Measurements from ENCODE around the gene TEX13C.
"Not testable (repeated sequence)": the region's sequence is repeated elsewhere in the genome, so short reads cannot be mapped to it uniquely, and the experiment has no call there.

The TEX13C gene

DNA sequence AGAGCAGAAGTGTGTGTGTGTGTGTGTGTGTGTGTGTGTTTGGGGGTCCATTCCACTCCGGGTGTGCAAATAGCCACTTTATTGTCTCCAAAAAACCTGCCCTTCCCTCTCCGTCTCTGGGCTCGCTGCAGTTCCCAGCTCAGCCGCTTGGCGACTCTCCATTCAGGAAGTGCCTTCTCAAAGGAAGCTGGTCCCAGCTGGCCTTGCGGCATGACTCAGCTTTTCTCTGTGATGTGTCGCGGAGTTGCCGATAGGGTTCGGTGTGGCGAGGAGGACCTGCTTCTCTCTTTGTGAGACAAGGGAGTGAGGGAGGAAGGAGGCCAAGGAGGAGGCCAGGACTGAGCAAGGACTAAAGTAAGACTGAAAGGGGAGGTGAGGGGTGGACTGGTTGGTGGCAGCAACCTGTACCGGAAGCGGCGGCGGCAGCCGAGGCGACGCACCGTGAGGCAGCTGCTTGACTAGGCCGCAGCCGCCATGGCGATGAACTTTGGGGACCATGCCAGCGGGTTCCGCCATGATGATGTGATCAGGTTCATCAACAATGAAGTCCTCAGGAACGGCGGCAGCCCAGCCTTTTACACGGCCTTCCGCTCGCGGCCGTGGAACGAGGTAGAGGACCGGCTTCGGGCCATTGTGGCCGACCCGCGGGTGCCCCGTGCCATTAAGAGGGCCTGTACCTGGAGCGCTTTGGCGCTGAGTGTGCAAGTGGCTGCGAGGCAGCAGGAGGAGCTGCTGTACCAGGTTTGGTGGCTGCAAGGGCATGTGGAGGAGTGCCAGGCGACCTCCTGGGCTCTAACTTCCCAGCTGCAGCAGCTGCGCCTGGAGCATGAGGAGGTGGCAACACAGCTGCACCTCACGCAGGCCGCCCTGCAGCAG lies at the start of gene TEX13C:
Gene TEX13C, plus strand, starts transcription at position 226 of the 876 bp plus-strand sequence. Its CDS starts 249 bp downstream, at position 475.
- FAIRE-seq = no peak

DNA sequence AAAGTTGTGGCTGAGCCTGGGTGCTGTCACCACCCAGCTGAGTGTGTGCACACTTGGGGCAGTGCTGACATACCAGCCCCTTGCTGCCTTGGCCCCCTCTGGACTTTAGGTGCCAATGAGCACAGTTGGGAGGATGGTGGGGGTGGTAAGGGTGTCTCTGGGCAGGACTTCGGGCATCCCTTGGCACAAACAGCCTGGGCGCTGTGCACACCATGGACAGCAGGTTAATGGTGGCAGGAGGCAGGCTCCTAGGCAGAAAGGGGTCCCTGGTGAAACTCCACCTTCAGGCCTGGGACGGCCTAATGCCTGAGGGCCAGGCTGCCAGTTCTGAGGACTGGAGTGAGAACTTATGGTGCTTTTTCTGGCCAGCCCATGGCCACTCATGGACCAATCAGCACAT lies 32.4 kb upstream of the TEX13C start:
- no peak for FAIRE-seq

- FAIRE-seq = no peak
These were observed 31.3 kb upstream of the TEX13C start for GRCh38 chrX:125288343-125288742.

- FAIRE-seq = no peak
These were observed 30.5 kb upstream of the TEX13C start for GRCh38 chrX:125289209-125289608.

DNA sequence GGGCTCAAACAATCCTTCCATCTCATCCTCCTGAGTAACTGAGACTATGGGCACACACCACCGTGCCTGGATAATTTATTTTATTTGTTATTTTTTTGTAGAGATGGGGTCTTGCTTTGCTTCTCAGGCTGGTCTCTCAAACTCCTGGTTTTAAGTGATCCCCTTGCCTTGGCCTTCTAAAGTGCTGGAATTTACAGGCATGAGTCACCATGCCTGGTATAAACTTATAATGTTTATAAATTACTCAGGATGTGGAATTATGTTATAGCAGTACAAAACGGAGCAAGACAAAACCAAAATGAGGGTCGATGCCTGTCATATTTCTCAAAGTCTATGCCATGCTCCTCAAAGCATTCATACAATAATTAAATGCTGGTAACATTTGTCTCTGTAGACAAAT lies 29.8 kb upstream of the TEX13C start:
- FAIRE-seq = no peak

DNA sequence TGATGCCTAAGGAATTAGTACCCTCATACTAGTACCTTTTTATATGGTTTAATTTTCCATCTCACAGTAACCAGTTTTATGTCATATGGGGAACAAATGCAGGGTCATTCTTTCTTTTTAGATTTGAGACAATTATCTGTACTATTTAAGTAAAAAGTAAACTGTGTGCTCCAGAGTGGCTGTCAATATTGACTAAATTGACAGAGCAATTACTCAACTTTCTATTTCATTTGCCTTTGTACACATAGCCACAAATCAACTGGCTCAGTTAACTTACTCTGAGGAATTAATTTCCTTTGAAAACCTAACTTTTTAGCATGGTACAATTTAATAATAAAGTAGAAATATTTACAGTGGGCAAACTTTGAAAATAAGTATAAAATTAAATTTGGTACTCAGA lies 28.5 kb upstream of the TEX13C start:
- FAIRE-seq = no peak

DNA sequence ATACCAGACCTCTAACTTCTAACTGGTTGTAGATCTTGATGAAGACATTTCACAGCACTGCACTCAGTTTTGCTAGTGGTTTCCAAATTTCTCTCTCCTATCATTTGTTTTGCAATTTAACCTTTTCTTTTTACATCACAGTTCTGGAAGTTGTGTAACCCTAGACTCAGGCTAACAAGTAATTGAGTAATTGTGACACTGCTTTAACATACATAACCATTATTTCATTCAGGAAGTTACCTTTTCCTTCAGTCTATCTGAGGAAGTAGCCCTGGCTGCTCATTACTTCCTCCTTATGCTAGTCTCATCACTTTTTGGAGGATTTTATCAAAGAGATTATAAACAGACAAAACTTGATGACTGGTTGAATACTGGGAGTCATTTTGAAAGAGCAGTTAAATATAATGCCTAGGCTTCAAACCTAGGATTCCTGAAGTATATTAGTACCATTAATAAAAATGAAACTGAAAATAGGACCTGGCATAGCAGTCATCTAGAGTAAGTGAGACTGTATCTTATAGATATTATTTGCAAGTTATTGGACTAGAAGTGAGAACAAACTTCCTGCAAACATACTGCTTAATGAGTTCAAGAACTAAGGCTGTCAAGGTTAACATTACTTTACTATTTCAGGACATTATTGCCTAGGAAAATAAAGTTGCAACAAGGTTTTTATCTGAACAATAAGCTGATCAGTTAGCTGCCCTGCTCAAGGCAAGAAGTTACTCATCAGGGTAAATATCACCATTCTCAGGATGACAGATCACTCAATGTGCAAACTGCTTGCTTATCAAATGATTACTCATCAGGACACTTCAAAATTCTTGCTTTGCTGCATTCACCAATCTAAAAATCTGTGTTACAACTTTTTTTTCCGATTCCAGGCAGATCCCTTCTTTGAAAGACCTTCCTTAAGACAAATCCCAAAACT lies 25.6 kb upstream of the TEX13C start:
- no peak for FAIRE-seq

DNA sequence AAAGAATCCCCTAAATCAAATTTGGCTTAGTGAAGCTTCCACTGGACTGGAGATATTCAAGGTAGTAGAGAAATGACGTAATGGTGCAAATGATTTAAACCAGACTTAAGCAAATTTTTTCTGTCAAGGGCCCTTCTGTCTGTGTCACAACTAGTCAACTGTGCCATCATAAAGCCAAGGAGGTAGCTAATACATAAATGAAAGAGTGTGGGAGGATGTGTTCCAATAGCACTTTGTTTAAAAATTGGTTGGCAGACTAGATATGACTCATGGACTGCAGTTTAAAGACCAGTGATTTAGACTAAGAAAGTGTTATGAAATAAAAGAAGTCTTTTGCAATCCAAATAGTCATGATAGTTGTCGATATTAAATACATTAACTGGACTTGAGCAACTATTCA lies 24.3 kb upstream of the TEX13C start:
- FAIRE-seq = no peak

DNA sequence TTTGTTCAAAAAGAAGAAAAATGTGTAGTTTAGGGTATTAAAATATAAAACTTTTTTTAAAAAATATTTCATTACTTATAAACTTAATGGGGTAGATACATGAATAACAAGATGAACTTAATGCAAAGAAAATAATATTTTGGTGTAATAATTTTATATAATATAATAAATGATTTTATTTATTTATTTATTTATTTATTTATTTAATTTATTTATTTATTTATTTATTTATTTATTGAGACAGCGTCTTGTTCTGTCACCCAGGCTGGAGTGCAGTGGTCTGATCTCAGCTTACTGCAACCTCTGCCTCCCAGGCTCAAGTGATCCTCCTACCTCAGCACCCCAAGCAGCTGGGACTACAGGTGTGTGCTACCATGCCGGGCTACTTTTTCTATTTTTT lies 20.8 kb upstream of the TEX13C start:
- no peak for FAIRE-seq

DNA sequence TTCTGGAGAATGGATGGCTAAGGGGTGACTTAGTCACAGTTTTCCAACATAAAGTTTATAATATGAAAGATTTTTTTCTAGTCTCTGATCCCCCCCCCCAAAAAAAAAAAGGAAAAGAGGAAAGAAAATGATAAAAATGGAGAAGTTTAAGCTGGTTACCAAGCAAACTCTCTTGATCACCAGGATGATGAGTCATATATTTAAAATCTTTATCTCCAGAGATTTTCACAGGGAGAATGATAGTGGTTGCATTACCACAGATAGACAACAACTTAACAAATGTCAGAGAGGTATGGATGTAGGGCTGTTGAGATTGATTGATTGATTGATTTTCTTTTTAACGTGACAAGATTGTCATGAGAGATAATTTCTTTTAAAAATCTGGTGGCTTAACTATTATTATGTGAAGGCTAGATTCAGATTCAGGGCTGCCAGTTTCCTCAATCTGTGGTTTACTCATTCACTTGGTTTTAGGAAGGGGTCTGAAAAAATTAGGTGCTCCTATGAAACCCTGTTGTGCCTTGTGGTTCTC lies 13.3 kb upstream of the TEX13C start:
- no peak for FAIRE-seq

DNA sequence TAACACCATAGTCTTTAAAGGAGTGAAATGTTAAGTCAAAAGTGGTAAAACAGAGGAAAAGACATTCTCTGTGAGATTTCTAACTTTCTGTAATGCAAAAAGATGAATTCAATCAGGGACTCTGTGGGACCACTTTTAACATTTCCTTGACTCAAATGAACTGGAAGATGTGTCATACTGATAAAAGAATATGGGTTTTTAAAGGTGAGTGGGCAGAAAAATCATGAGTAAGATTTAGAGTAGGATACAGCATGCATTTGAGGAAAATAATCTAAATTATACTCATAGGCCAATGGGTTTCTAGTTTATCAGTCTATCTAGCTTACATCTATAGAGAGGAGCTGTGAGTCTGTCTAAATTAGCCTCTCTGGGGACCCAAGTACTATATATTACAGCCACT lies 11.0 kb upstream of the TEX13C start:
- no peak for FAIRE-seq

DNA sequence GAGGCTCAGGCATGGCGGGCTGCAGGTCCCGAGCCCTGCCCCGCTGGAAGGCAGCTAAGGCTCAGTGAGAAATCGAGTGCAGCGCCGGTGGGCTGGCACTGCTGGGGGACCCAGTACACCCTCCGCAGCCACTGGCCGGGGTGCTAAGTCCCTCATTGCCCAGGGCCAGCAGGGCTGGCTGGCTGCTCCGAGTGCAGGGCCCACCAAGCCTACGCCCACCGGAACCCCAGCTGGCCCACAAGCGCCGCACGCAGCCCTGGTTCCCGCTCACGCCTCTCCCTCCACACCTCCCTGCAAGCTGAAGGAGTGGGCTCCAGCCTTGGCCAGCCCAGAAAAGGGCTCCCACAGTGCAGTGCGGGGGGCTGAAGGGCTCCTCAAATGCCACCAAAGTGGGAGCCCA lies 505 bp upstream of the TEX13C start:
- FAIRE-seq = not testable (repeated sequence)

GRCh38 chrX:125322431-125322830 lies 2.8 kb downstream of the TEX13C start:
- FAIRE-seq = no peak

DNA sequence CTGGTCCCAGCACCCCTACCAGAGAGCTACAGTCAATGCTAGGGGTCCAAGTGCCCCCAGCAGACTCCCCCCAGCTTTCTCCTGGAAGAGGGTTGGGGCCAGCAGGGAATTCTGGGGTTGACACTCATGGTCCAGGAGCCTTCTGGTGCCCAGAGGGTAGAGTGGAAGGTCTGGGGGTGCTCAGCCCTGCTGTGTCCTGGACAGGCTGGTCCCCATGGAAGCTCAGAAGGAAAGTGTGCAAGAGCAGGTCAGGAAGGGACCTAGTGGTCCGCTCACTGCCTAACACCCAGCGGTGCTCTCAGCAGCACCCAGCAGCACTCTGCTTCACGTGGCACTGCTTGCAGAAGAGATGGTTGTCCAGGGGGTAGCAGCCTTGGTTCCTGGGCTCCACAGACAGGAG lies 6.9 kb downstream of the TEX13C start:
- FAIRE-seq = no peak

DNA sequence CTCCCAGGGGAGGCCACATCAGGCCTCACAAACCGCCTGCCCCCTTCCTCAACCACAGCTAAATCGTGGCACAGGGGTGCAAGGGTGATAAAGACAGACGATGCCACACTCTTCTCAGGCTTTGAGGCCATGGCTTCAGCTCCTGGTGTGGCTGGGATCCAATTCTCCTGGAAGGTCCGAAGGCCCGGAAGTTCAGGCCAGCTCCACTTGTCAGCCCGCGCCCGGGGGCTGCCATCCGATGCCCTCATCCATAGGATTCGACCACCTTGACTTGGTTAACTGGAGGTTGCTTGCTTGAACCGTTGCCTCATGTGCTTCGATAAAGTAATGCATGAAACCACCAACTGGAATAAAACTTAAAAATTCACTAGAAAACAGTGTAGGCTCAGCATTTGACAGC lies 8.2 kb downstream of the TEX13C start:
- no peak for FAIRE-seq

- FAIRE-seq = no peak
These were observed 13.9 kb downstream of the TEX13C start for GRCh38 chrX:125333583-125333982.

DNA sequence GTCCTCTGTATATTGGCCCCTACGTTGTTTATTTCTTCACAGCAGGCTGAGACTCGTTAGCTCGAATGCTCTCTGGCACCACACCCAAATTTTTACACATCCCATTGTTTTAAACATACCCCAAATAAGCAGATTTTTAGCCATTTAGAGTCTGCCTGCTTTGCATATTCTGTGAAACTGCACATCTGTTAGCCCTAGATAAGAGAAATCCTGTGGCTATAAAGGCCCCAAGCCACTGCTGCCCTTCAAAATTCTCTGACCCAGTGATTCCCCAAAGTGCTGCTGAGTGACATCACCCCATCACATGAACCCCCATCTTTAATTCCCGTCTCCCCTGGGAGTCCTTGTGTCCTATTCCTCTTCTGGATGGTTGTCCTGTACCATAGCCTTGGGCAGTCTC lies 20.8 kb downstream of the TEX13C start:
- no peak for FAIRE-seq

- no peak for FAIRE-seq
These were observed 54.5 kb downstream of the TEX13C start for GRCh38 chrX:125374169-125374568.

Data from islet of Langerhans (tissue), 1 donor.